NCI-H460 (cell line): ENCODE data around the gene CST3. TPM values are rescaled to one million over a fixed set of nuclear protein-coding genes. Genes with fewer than 3 reads are reported as not detected.

ENCODE experiments used
- total RNA-seq: library from RNA; depleted of rRNA; stranded (reverse); fragments of >200 nt; shearing (Covaris generic); gene quantifications from 2 replicates; pipeline ENCODE4 v1.2.3, GENCODE V29; 2014; rRNA removed

Gene CST3
- total RNA-seq, 1 experiment from 2014 or later = 225 TPM

Other genes with a start within 250 kb of the CST3 start
- 13.1 and 15.8 TPM in 2 replicates for gene NAPB, start 216.5 kb downstream of the CST3 start, total RNA-seq
- gene CSTL1, start 198.3 kb downstream of the CST3 start, total RNA-seq = not detected in 2 replicates
- gene CST11, start 185.1 kb downstream of the CST3 start, total RNA-seq = not detected in 2 replicates
- not detected in 2 replicates for gene CST8, start 146.8 kb downstream of the CST3 start, total RNA-seq
- not detected in 2 replicates for gene CST9L, start 69.5 kb downstream of the CST3 start, total RNA-seq
- gene CST9, start 32.0 kb downstream of the CST3 start, total RNA-seq = not detected in 2 replicates
- gene CST4, start 51.1 kb upstream of the CST3 start, total RNA-seq = 0.42 TPM in 1 of 2 replicates, not detected in the other
- not detected in 2 replicates for gene CST1, start 113.0 kb upstream of the CST3 start, total RNA-seq
- 0.78 TPM in 1 of 2 replicates, not detected in the other for gene CST2, start 188.8 kb upstream of the CST3 start, total RNA-seq
- not detected in 2 replicates for gene CST5, start 241.8 kb upstream of the CST3 start, total RNA-seq